ENCODE results near the gene KCNC1. TPM values are rescaled to one million over a fixed set of nuclear protein-coding genes. Genes with fewer than 3 reads are reported as not detected.

KCNC1 gene
- total RNA-seq, 4 donors from 2014 or later = 0.27 to 0.77 TPM; not detected in 2

- Histone ChIP-seq H3K27ac (no peak overlapping the region), H3K9me3 (no peaks in the 10 kb centered on the region), H3K4me1 (no peaks in the 10 kb centered on the region), H3K27me3 (no peaks in the 10 kb centered on the region), H3K36me3 (no peaks in the 10 kb centered on the region), H3K4me3 (no peak overlapping the region)
- no peak for ATAC-seq
- TF ChIP-seq, protein P1, sequence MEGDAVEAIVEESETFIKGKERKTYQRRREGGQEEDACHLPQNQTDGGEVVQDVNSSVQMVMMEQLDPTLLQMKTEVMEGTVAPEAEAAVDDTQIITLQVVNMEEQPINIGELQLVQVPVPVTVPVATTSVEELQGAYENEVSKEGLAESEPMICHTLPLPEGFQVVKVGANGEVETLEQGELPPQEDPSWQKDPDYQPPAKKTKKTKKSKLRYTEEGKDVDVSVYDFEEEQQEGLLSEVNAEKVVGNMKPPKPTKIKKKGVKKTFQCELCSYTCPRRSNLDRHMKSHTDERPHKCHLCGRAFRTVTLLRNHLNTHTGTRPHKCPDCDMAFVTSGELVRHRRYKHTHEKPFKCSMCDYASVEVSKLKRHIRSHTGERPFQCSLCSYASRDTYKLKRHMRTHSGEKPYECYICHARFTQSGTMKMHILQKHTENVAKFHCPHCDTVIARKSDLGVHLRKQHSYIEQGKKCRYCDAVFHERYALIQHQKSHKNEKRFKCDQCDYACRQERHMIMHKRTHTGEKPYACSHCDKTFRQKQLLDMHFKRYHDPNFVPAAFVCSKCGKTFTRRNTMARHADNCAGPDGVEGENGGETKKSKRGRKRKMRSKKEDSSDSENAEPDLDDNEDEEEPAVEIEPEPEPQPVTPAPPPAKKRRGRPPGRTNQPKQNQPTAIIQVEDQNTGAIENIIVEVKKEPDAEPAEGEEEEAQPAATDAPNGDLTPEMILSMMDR (IDR thresholded peaks at IDR 0.05) = no peak
- TF ChIP-seq POLR2A (IDR thresholded peaks at IDR 0.05) (no peak), EP300 (IDR thresholded peaks at IDR 0.05) (no peak), POLR2AphosphoS5 (IDR thresholded peaks at IDR 0.05) (no peak)
- WGBS, 2 donors (ENCODE audit: low coverage in 1 of 2) = 87 to 100% methylated on average over 1 to 7 of the region's 12 CpGs
Observed at GRCh38 chr11:17774232-17775034, 39.9 kb downstream of the KCNC1 start.

- Histone ChIP-seq H3K36me3 (no peaks in the 10 kb centered on the region), H3K27ac (no peak overlapping the region), H3K4me3 (no peak overlapping the region), H3K9me3 (no peaks in the 10 kb centered on the region), H3K27me3 (no peaks in the 10 kb centered on the region), H3K4me1 (no peaks in the 10 kb centered on the region)
- no peak for ATAC-seq
- TF ChIP-seq EP300 (IDR thresholded peaks at IDR 0.05) (no peak), POLR2A (IDR thresholded peaks at IDR 0.05) (no peak), POLR2AphosphoS5 (IDR thresholded peaks at IDR 0.05) (no peak)
- TF ChIP-seq, protein P1 (IDR thresholded peaks at IDR 0.05) = no peak
- WGBS, 2 donors (ENCODE audit: low coverage in 1 of 2) = no CpG with 5 or more reads among the region's 3 CpGs
Observed at GRCh38 chr11:17775035-17775348, 40.4 kb downstream of the KCNC1 start.

DNA sequence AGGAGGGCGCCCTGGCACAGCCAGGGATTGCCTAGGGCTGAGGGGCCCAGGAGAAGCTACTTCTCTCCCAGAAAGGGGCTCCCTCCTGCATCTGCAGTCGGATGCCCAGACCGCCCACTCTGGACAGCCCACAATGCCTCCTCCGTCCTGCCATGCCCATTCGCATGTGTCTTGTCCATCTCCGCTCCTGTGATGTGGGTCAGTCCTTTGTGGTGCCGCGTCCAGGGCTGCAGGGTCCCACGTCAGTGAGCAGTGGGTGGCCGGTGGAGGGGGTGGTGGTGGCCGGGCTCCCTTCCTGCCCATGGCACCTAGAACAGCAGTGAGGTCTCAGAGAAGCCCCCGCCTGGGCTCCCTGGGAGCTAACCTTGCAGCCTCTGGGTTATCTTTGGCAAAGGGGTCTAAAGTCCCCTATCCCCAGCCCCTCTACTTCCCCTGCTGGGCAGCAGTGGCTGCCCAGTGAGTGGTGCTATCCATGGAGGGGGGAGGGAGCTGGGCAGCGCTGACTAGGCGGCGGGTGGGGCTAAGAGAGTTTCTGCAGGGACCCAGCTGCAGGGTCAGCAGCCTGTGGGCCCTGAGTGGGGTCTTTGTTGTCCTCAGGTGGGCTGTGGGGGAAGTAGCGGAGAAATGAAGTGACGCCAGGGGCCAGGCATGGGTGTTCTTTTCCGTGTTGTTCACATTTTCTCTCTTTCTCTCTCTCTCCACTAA, 41.1 kb downstream of the KCNC1 start:
- no peaks in the 10 kb centered on the region for H3K9me3 ChIP-seq
- no peak overlapping the region for H3K4me3 ChIP-seq
- TF ChIP-seq EP300 (IDR thresholded peaks at IDR 0.05) (no peak), POLR2A (IDR thresholded peaks at IDR 0.05) (no peak), POLR2AphosphoS5 (IDR thresholded peaks at IDR 0.05) (no peak)
- TF ChIP-seq, protein P1 (IDR thresholded peaks at IDR 0.05) = no peak
- H3K27me3 ChIP-seq = no peaks in the 10 kb centered on the region
- ATAC-seq = no peak
- no peak overlapping the region for H3K27ac ChIP-seq
- no peaks in the 10 kb centered on the region for H3K4me1 ChIP-seq
- WGBS, 2 donors (ENCODE audit: low coverage in 1 of 2) = 69 to 92% methylated on average over 2 to 3 of the region's 18 CpGs
- H3K36me3 ChIP-seq = no peaks in the 10 kb centered on the region

DNA sequence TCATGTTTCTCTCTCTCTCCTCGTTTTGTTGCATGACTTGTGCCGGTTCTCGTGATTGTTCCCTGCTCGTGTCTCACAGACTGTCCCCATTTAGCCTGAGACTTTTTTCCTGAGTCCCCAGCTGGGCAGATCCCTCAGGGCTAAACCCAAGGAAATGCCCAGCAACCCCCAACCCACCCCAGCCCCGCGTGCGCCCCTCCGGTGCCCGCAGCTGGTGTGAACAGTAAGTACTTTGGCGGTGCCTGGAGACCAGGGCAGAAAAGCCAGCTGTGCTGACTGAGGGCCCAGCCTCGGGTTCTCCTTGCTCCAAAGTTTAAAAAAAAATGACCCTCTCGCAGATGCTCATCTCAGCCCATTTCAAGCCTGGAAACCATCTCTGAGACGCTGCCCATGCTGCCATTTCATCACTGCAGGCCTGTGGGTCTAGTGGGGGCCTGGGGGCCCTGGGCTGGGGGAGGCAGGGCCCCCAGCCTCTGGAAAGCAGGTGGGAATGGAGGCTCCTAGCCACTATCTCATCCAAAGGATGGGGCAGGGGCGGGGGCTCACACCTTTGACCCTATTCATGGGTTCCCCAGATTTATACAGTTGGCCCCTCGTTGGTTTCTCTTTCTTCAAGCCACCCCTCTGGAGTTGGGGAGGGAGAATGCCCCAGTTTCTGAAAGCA, 41.8 kb downstream of the KCNC1 start:
- no peaks in the 10 kb centered on the region for H3K4me1 ChIP-seq
- 68 to 80% methylated on average over 1 to 4 of the region's 15 CpGs for WGBS, 2 donors (ENCODE audit: low coverage in 1 of 2)
- H3K36me3 ChIP-seq = no peaks in the 10 kb centered on the region
- H3K9me3 ChIP-seq = no peaks in the 10 kb centered on the region
- TF ChIP-seq, protein P1 (IDR thresholded peaks at IDR 0.05) = no peak
- TF ChIP-seq EP300 (IDR thresholded peaks at IDR 0.05) (no peak), POLR2AphosphoS5 (IDR thresholded peaks at IDR 0.05) (no peak), POLR2A (IDR thresholded peaks at IDR 0.05) (no peak)
- H3K27ac ChIP-seq = no peak overlapping the region
- H3K27me3 ChIP-seq = no peaks in the 10 kb centered on the region
- no peak overlapping the region for H3K4me3 ChIP-seq
- no peak for ATAC-seq
